DMS79 (cell line): ENCODE results near the gene OGA.
"Not testable (repeated sequence)": the region's sequence is repeated elsewhere in the genome, so short reads cannot be mapped to it uniquely, and the experiment has no call there.

Source experiments
- DNase-seq: peaks from one replicate; lab custom pipeline; 2025; lab: John Stamatoyannopoulos, UW

Gene OGA

GRCh38 chr10:101797403-101798059, 20.7 kb downstream of the OGA start:
- no peak for DNase-seq

- DNase-seq: no peak
Measured at GRCh38 chr10:101793526-101793925, 24.7 kb downstream of the OGA start.

- DNase-seq: no peak
Measured at GRCh38 chr10:101789686-101790085, 28.6 kb downstream of the OGA start.

- not testable (repeated sequence) for DNase-seq
Measured at GRCh38 chr10:101789231-101789630, 29.0 kb downstream of the OGA start.

- DNase-seq: no peak
Measured at GRCh38 chr10:101785801-101786200, 32.4 kb downstream of the OGA start.

GRCh38 chr10:101784558-101784957, 33.7 kb downstream of the OGA start:
- no peak for DNase-seq

GRCh38 chr10:101783736-101784118, 34.5 kb downstream of the OGA start:
- DNase-seq: no peak

- peak; percentile 47 for DNase-seq
Measured at GRCh38 chr10:101782811-101783735, 35.2 kb downstream of the OGA start, which contains the start of gene NPM3. Gene NPM3, minus strand, starts transcription at chr10:101783446. Its CDS starts 56 bp downstream, at chr10:101783390.

GRCh38 chr10:101781984-101782810, 36.0 kb downstream of the OGA start:
- no peak for DNase-seq

- DNase-seq: no peak
Measured at GRCh38 chr10:101781655-101781983, 36.6 kb downstream of the OGA start.

GRCh38 chr10:101780818-101781654, 37.2 kb downstream of the OGA start:
- DNase-seq: no peak

- no peak for DNase-seq
Measured at GRCh38 chr10:101780187-101780817, 37.9 kb downstream of the OGA start.

GRCh38 chr10:101779544-101780186, 38.6 kb downstream of the OGA start:
- peak; percentile 5 for DNase-seq

- no peak for DNase-seq
Measured at GRCh38 chr10:101778781-101779543, 39.3 kb downstream of the OGA start.

GRCh38 chr10:101778151-101778780, 40.0 kb downstream of the OGA start:
- DNase-seq: no peak

- DNase-seq: no peak
Measured at GRCh38 chr10:101777619-101778145, 40.6 kb downstream of the OGA start.

- no peak for DNase-seq
Measured at GRCh38 chr10:101776161-101776817, 42.0 kb downstream of the OGA start.
